ENCODE results near the gene TM7SF3.

DNA sequence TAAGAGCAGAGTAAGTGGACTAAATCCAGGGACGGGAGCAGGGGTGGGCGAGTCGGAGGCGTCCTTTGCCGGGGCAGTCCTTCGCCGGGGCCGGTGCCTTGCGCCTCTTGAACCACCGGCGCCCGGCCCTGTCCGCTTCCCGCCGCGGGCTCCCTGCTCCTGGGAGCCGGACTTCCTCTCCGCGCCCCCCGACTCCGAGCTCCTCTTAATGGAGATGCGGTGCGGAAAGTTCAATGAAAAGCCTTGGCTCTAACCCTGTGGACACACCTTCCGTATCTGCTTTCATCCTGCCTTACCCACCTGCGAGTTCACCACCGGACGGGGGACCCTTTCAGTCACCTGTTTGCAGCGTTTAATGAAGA lies 75.5 kb downstream of the TM7SF3 start:
- no peak for TF ChIP-seq YY1 (IDR thresholded peaks at IDR 0.05; ENCODE audit: insufficient read depth, insufficient read length)
- TF ChIP-seq ZNF274 (IDR thresholded peaks at IDR 0.05; ENCODE audit: low read depth, low read length) = no peak

Measured in NT2/D1 (cell line).